ENCODE results near the gene OR4D11.

The OR4D11 gene

GRCh38 chr11:59550368-59550841 is 47.0 kb downstream of the OR4D11 start:
- peak; percentile 86 for DNase-seq

GRCh38 chr11:59550842-59551658 is 47.7 kb downstream of the OR4D11 start:
- peak; percentile 80 for DNase-seq

- no peak for DNase-seq
Observed at GRCh38 chr11:59551659-59552521, 48.5 kb downstream of the OR4D11 start.

- DNase-seq = no peak
Observed at GRCh38 chr11:59552844-59553243, 49.5 kb downstream of the OR4D11 start.

GRCh38 chr11:59553323-59553722 is 49.9 kb downstream of the OR4D11 start:
- DNase-seq = no peak
